Lower lobe of right lung (tissue), 2 donors: ENCODE measurements around the gene PTPN6. TPM values are rescaled to one million over a fixed set of nuclear protein-coding genes. Genes with fewer than 3 reads are reported as not detected.
A peak's percentile ranks its signal among the peaks of the same experiment; 100 is the strongest.

Source experiments
- ATAC-seq, 2 donors: fragments of 200-7000 bp; cut with Tn5 transposase; one replicate each; pipeline ENCODE4 v1.9.1; 2020 to 2022; ENCODE audit warnings: mild to moderate bottlenecking in 2 of 2, moderate library complexity in 2 of 2
- DNase-seq: peaks from one replicate; pipeline ENCODE4 v3.0.0-alpha.2; 2020
- H3K27ac ChIP-seq: fragments of 200-600 bp; one replicate; pipeline ENCODE4 v1.8.0; 2022
- H3K27me3 ChIP-seq: fragments of 200-600 bp; one replicate; pipeline ENCODE4 v1.8.0; 2022; ENCODE audit warnings: low read depth
- H3K36me3 ChIP-seq: fragments of 200-600 bp; one replicate; pipeline ENCODE4 v1.8.0; 2022; ENCODE audit warnings: mild to moderate bottlenecking
- H3K4me1 ChIP-seq: fragments of 200-600 bp; one replicate; pipeline ENCODE4 v1.8.0; 2022
- H3K4me3 ChIP-seq: fragments of 200-600 bp; one replicate; pipeline ENCODE4 v1.8.0; 2022; ENCODE audit warnings: mild to moderate bottlenecking
- H3K9me3 ChIP-seq: fragments of 200-600 bp; one replicate; pipeline ENCODE4 v1.8.0; 2022
- CTCF ChIP-seq: fragments of 200-600 bp; IDR thresholded peaks from one replicate; pipeline ENCODE4 v1.8.0; 2022; ENCODE audit warnings: antibody characterized with exemption, mild to moderate bottlenecking
- intact Hi-C: fragments of 100-400 bp; cut with DNase I; formaldehyde crosslinking; loops from one replicate; pipeline ENCODE4 v1.11.0; 2022
- microRNA-seq: library from miRNA; unstranded; fragments of <30 nt; microRNA quantifications from one replicate; pipeline ENCODE4 v1.2.0, GENCODE V29; 2020; ENCODE audit warnings: borderline number of aligned reads
- total RNA-seq: library from RNA; stranded (reverse); fragmentation: NEBNext Ultra II Directional; extraction: Animal tissue kit (Norgen Biotek cat#: 25700); gene quantifications from one replicate; pipeline ENCODE4 v1.2.1, GENCODE V29; 2021
- donor health status: DM: no; HTN: yes; CAD: no; lungs with severe emphysema.

The PTPN6 gene
- total RNA-seq, 1 donor from 2014 or later: 209 TPM

- no peak overlapping the region for H3K27ac ChIP-seq
- no peaks in the 10 kb centered on the region for H3K27me3 ChIP-seq
- intact Hi-C loops: no loop called here
- TF ChIP-seq CTCF: no peak
- H3K4me1 ChIP-seq: peaks cover 33% of the 10 kb centered on the region
- DNase-seq: no peak
- ATAC-seq: no peak
- no peak overlapping the region for H3K4me3 ChIP-seq
- no peaks in the 10 kb centered on the region for H3K9me3 ChIP-seq
- H3K36me3 ChIP-seq: peaks cover 6% of the 10 kb centered on the region
Observed at GRCh38 chr12:7004840-7005239, 53.7 kb downstream of the PTPN6 start.

- intact Hi-C loops: no loop called here
- peaks cover 7% of the 10 kb centered on the region for H3K36me3 ChIP-seq
- H3K9me3 ChIP-seq: no peaks in the 10 kb centered on the region
- TF ChIP-seq CTCF: no peak
- no peak overlapping the region for H3K27ac ChIP-seq
- no peak overlapping the region for H3K4me3 ChIP-seq
- ATAC-seq (no peak), DNase-seq (no peak)
- no peaks in the 10 kb centered on the region for H3K27me3 ChIP-seq
- H3K4me1 ChIP-seq: peaks cover 34% of the 10 kb centered on the region
Observed at GRCh38 chr12:7005311-7005710, 54.2 kb downstream of the PTPN6 start.

GRCh38 chr12:7006639-7007038 is 55.5 kb downstream of the PTPN6 start:
- DNase-seq (no peak), ATAC-seq (no peak)
- Histone ChIP-seq H3K9me3 (no peaks in the 10 kb centered on the region), H3K27ac (no peak overlapping the region), H3K27me3 (no peaks in the 10 kb centered on the region), H3K36me3 (peaks cover 16% of the 10 kb centered on the region), H3K4me1 (peaks cover 34% of the 10 kb centered on the region), H3K4me3 (no peak overlapping the region)
- TF ChIP-seq CTCF: no peak
- intact Hi-C loops: no loop called here

GRCh38 chr12:7008864-7009263 is 57.7 kb downstream of the PTPN6 start:
- intact Hi-C loops: no loop called here
- no peak for DNase-seq
- no peak for ATAC-seq
- Histone ChIP-seq H3K27ac (no peak overlapping the region), H3K27me3 (no peaks in the 10 kb centered on the region), H3K9me3 (no peaks in the 10 kb centered on the region), H3K4me3 (no peak overlapping the region), H3K4me1 (peaks cover 27% of the 10 kb centered on the region), H3K36me3 (peaks cover 25% of the 10 kb centered on the region)
- TF ChIP-seq CTCF: no peak

GRCh38 chr12:7009512-7009911 is 58.4 kb downstream of the PTPN6 start:
- Histone ChIP-seq H3K36me3 (peaks cover 31% of the 10 kb centered on the region), H3K4me1 (peaks cover 27% of the 10 kb centered on the region), H3K4me3 (no peak overlapping the region), H3K27ac (no peak overlapping the region), H3K27me3 (no peaks in the 10 kb centered on the region), H3K9me3 (no peaks in the 10 kb centered on the region)
- intact Hi-C loops: no loop called here
- peak in 1 of 2 donors; percentile 21 for ATAC-seq
- no peak for DNase-seq
- TF ChIP-seq CTCF: no peak

Small RNA genes within 50 kb of the gene (microRNA-seq; reads per million reads assigned to microRNA genes)
- gene MIR141 (658 reads per million, percentile 77 among the genes with 10 or more reads in this experiment), gene MIR200C (10,040 reads per million, percentile 96 among the genes with 10 or more reads in this experiment)

Other genes with a start within 250 kb of the PTPN6 start
- gene COPS7A, start 227.3 kb upstream of the PTPN6 start, total RNA-seq: 55.1 TPM
- 108 TPM for gene MLF2, start 198.2 kb upstream of the PTPN6 start, total RNA-seq
- gene PTMS, start 185.0 kb upstream of the PTPN6 start, total RNA-seq: 267 TPM
- 2.1 TPM for gene LAG3, start 178.8 kb upstream of the PTPN6 start, total RNA-seq
- gene CD4, start 161.8 kb upstream of the PTPN6 start, total RNA-seq: 80.3 TPM
- 21.5 TPM for gene GPR162, start 129.5 kb upstream of the PTPN6 start, total RNA-seq
- 7.0 TPM for gene P3H3, start 122.9 kb upstream of the PTPN6 start, total RNA-seq
- 1.0 TPM for gene GNB3, start 110.4 kb upstream of the PTPN6 start, total RNA-seq
- 2.9 TPM for gene CDCA3, start 100.1 kb upstream of the PTPN6 start, total RNA-seq
- gene USP5, start 99.2 kb upstream of the PTPN6 start, total RNA-seq: 58.6 TPM
- gene TPI1, start 83.8 kb upstream of the PTPN6 start, total RNA-seq: 278 TPM
- gene SPSB2, start 78.1 kb upstream of the PTPN6 start, total RNA-seq: 25.5 TPM
- 26.6 TPM for gene LRRC23, start 46.5 kb upstream of the PTPN6 start, total RNA-seq
- gene ENO2, start 36.8 kb upstream of the PTPN6 start, total RNA-seq: 41.9 TPM
- 123 TPM for gene ATN1, start 23.4 kb upstream of the PTPN6 start, total RNA-seq
- gene RNU7-1, start 7.5 kb upstream of the PTPN6 start, total RNA-seq: not detected
- 181 TPM for gene C12orf57, start 7.3 kb upstream of the PTPN6 start, total RNA-seq
- 138 TPM for gene PHB2, start 19.3 kb downstream of the PTPN6 start, total RNA-seq
- gene EMG1, start 19.6 kb downstream of the PTPN6 start, total RNA-seq: 39.6 TPM
- 67.7 TPM for gene LPCAT3, start 67.1 kb downstream of the PTPN6 start, total RNA-seq
- 280 TPM for gene C1S, start 109.4 kb downstream of the PTPN6 start, total RNA-seq
- 373 TPM for gene C1R, start 141.1 kb downstream of the PTPN6 start, total RNA-seq
- 80.5 TPM for gene C1RL, start 157.9 kb downstream of the PTPN6 start, total RNA-seq
- 1.1 TPM for gene RBP5, start 177.5 kb downstream of the PTPN6 start, total RNA-seq
- 36.8 TPM for gene CLSTN3, start 179.0 kb downstream of the PTPN6 start, total RNA-seq
- gene PEX5, start 238.3 kb downstream of the PTPN6 start, total RNA-seq: 47.8 TPM